Measurements from ENCODE around the gene PIGW. TPM values are rescaled to one million over a fixed set of nuclear protein-coding genes. Genes with fewer than 3 reads are reported as not detected.

The PIGW gene
- polyA plus RNA-seq, 3 donors = 3.1 to 5.9 (median 3.7) TPM

DNA sequence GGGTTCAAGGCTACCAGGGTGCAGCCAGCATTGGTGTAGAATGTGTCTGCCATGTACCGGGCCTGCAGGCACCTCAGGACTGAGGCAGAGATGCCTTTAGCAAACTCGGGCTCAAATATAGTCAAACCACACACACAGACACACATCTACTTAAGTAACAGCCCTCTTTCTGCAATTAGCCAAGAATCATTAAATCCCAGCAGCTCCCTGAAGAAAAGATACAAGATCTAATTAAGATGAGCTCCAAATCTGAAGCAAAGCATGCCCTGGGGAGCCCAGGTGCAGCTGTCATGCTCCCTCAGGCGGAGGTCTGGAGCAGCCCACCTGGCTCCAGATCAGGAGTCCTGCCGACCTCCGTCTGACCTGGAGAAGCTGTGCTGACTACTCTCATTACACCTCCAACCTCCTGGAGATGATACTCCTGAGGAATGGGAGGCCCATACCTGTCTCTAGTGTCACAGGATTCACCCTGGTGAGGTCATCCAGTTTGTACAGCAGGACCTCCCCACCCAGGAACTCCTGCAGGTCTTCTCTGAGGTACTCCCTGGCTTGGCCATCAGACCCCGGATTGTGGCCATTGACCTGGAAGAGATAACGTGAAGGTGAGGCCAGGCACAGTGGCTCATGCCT, 7.1 kb upstream of the PIGW start:
- intact Hi-C loops (cut with micrococcal nuclease) = no loop called here
- H3K9me3 ChIP-seq (replicated peaks in 1 of 2; ENCODE audit: control insufficient read depth in 1 of 2, insufficient read depth in 1 of 2, low read length in 2 of 2) = no peaks in the 10 kb centered on the region
- H3K9ac ChIP-seq (ENCODE audit: insufficient read depth, low read length, poor library complexity, severe bottlenecking) = no peak overlapping the region
- peaks cover 0 to 7% of the 10 kb centered on the region in 2 donors for H3K4me1 ChIP-seq (ENCODE audit: control insufficient read depth in 1 of 2, insufficient read depth in 2 of 2, low read length in 2 of 2)
- 99% methylated on average over 6 of the region's 7 CpGs for WGBS (ENCODE audit: insufficient coverage)
- Mint-ChIP-seq H3K9me3 (no peaks in the 10 kb centered on the region), H3K36me3 (peaks cover 51 to 66% of the 10 kb centered on the region in 2 donors), H3K4me1 (peaks cover 14% of the 10 kb centered on the region), H3K27me3 (ENCODE audit: low read depth in 3 of 3) (peaks cover 0 to 1% (median 0%) of the 10 kb centered on the region in 3 donors), H3K27ac (peak overlapping the region in 1 of 7 donors; percentile 3), H3K4me3 (no peak overlapping the region)
- H3K79me2 ChIP-seq (ENCODE audit: insufficient read depth, low read length) = no peaks in the 10 kb centered on the region
- H3K4me3 ChIP-seq (replicated peaks in 1 of 3; ENCODE audit: low read depth in 2 of 3, low read length in 3 of 3) = no peak overlapping the region
- no peak overlapping the region for H3K4me2 ChIP-seq (replicated peaks; ENCODE audit: extremely low read depth, low read length, poor library complexity, severe bottlenecking)
- DNase-seq = no peak
- TF ChIP-seq, protein P1, sequence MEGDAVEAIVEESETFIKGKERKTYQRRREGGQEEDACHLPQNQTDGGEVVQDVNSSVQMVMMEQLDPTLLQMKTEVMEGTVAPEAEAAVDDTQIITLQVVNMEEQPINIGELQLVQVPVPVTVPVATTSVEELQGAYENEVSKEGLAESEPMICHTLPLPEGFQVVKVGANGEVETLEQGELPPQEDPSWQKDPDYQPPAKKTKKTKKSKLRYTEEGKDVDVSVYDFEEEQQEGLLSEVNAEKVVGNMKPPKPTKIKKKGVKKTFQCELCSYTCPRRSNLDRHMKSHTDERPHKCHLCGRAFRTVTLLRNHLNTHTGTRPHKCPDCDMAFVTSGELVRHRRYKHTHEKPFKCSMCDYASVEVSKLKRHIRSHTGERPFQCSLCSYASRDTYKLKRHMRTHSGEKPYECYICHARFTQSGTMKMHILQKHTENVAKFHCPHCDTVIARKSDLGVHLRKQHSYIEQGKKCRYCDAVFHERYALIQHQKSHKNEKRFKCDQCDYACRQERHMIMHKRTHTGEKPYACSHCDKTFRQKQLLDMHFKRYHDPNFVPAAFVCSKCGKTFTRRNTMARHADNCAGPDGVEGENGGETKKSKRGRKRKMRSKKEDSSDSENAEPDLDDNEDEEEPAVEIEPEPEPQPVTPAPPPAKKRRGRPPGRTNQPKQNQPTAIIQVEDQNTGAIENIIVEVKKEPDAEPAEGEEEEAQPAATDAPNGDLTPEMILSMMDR (IDR thresholded peaks at IDR 0.05) = no peak
- peaks cover 49 to 66% of the 10 kb centered on the region in 2 donors for H3K36me3 ChIP-seq (replicated peaks in 1 of 2; ENCODE audit: control insufficient read depth in 1 of 2, insufficient read depth in 2 of 2, low read length in 2 of 2)
- no peaks in the 10 kb centered on the region for H4K20me1 ChIP-seq (ENCODE audit: insufficient read depth, low read length)
- H2AFZ ChIP-seq (ENCODE audit: insufficient read depth, low read depth, low read length, poor library complexity, severe bottlenecking) = no peak overlapping the region
- no peaks in the 10 kb centered on the region for H3K27me3 ChIP-seq (ENCODE audit: control insufficient read depth in 2 of 2, insufficient read depth in 2 of 2, low read length in 2 of 2)
- H3K27ac ChIP-seq (ENCODE audit: low read depth in 1 of 2, low read length in 2 of 2) = no peak overlapping the region

GRCh38 chr17:36529121-36529520, 5.7 kb upstream of the PIGW start:
- Histone ChIP-seq H3K4me1 (ENCODE audit: control insufficient read depth in 1 of 2, insufficient read depth in 2 of 2, low read length in 2 of 2) (peaks cover 4 to 13% of the 10 kb centered on the region in 2 donors), H3K36me3 (replicated peaks in 1 of 2; ENCODE audit: control insufficient read depth in 1 of 2, insufficient read depth in 2 of 2, low read length in 2 of 2) (peaks cover 41 to 63% of the 10 kb centered on the region in 2 donors), H3K27me3 (ENCODE audit: control insufficient read depth in 2 of 2, insufficient read depth in 2 of 2, low read length in 2 of 2) (no peaks in the 10 kb centered on the region), H4K20me1 (ENCODE audit: insufficient read depth, low read length) (no peaks in the 10 kb centered on the region), H3K79me2 (ENCODE audit: insufficient read depth, low read length) (peaks cover 3% of the 10 kb centered on the region), H3K9ac (ENCODE audit: insufficient read depth, low read length, poor library complexity, severe bottlenecking) (peak overlapping the region; percentile 25), H3K4me3 (replicated peaks in 1 of 3; ENCODE audit: low read depth in 2 of 3, low read length in 3 of 3) (no peak overlapping the region), H2AFZ (ENCODE audit: insufficient read depth, low read depth, low read length, poor library complexity, severe bottlenecking) (no peak overlapping the region), H3K27ac (ENCODE audit: low read depth in 1 of 2, low read length in 2 of 2) (peak overlapping the region in 1 of 2 donors; percentile 10), H3K9me3 (replicated peaks in 1 of 2; ENCODE audit: control insufficient read depth in 1 of 2, insufficient read depth in 1 of 2, low read length in 2 of 2) (no peaks in the 10 kb centered on the region), H3K4me2 (replicated peaks; ENCODE audit: extremely low read depth, low read length, poor library complexity, severe bottlenecking) (no peak overlapping the region)
- Mint-ChIP-seq H3K27ac (peak overlapping the region in 1 of 7 donors; percentile 38), H3K27me3 (ENCODE audit: low read depth in 3 of 3) (no peaks in the 10 kb centered on the region), H3K4me1 (peaks cover 19% of the 10 kb centered on the region), H3K4me3 (no peak overlapping the region), H3K36me3 (peaks cover 48 to 61% of the 10 kb centered on the region in 2 donors), H3K9me3 (no peaks in the 10 kb centered on the region)
- TF ChIP-seq, protein P1 (IDR thresholded peaks at IDR 0.05) = no peak
- DNase-seq = peak in 1 of 3 donors; percentile 25
- intact Hi-C loops (cut with micrococcal nuclease) = no loop called here
